Loucy (cell line): ENCODE data around the gene OR10H3.

Source experiments
- CTCF ChIP-seq: fragments of 200-600 bp; sonication (generic); conservative IDR thresholded peaks from 2 replicates; pipeline ENCODE4 v1.5.1; 2014; ENCODE audit warnings: mild to moderate bottlenecking, antibody characterized with exemption, low read length
- EZH2phosphoT487 ChIP-seq: fragments of 200-600 bp; IDR thresholded peaks from 2 replicates; pipeline ENCODE4 v1.6.1; 2018; ENCODE audit warnings: antibody characterized with exemption, mild to moderate bottlenecking, moderate library complexity, borderline replicate concordance

- no peak for TF ChIP-seq CTCF
- no peak for TF ChIP-seq EZH2phosphoT487
Observed at GRCh38 chr19:15779756-15780476, 42.1 kb downstream of the OR10H3 start.
